A549 treated with AZD9567 at 1 μM for 4 hours (cell line): ENCODE data around the gene ZNF324. TPM values are rescaled to one million over a fixed set of nuclear protein-coding genes. Genes with fewer than 3 reads are reported as not detected.

ENCODE experiments used
- total RNA-seq: library from RNA; stranded (reverse); fragments of 200-300 nt; extraction: Qiagen RNA extraction; gene quantifications from 5 replicates; pipeline ENCODE4 v1.2.3, GENCODE V29; 2022; ENCODE audit not compliant: insufficient read depth

ZNF324 gene
- 5.8 to 12.1 TPM (median 10.4 TPM) in 5 replicates for total RNA-seq

DNA sequence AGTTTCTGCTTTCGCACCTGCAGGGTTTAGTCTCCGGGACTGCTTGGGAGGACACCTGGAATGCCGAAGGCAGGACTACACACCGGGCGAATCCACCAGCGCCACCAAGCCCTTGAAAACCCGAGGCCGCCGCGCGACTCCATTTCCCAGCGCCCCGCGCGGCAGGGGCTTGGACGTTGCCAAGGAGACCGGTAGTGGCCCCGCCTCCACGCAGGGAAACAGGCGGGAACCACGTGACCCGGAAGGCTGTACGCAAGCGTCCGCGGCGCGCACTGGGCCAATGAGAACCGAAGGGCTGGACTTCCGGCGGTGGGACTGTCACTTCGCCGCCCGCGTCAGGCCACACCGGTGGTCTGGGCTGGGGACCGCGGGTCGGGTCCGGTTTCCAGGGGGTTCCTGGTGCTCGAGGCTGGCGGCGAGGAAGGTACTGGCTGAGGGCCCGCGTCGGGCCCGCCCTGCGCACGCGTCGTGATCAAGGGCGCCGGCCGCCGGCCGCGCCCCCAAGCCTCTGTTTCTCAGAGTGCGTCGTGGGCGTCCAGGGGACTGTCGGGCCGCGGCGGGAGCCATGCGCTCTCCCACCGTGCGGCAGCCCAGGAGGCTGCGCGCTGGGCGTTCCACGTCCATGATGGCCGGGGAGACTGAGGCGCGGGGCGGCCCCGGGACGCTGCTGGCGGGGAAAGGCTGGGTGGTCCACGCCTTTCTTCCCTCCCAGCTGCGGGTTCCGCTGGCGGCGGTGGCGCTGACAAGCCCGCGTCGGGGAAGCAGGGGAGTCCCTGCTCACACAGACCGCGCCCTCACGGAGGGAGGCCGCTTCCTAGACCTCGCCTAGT, at the start of gene ZNF324:
ZNF324 (plus strand) TSS at position 321 of the 830 bp plus-strand sequence. CDS start 2,106 bp downstream, outside the sequence.

GRCh38 chr19:58439576-58440554, 27.0 kb upstream of the ZNF324 start, which contains the start of gene ZNF132:
Gene ZNF132, minus strand, starts transcription at chr19:58440153. Its CDS starts 332 bp downstream, at chr19:58439821.

DNA sequence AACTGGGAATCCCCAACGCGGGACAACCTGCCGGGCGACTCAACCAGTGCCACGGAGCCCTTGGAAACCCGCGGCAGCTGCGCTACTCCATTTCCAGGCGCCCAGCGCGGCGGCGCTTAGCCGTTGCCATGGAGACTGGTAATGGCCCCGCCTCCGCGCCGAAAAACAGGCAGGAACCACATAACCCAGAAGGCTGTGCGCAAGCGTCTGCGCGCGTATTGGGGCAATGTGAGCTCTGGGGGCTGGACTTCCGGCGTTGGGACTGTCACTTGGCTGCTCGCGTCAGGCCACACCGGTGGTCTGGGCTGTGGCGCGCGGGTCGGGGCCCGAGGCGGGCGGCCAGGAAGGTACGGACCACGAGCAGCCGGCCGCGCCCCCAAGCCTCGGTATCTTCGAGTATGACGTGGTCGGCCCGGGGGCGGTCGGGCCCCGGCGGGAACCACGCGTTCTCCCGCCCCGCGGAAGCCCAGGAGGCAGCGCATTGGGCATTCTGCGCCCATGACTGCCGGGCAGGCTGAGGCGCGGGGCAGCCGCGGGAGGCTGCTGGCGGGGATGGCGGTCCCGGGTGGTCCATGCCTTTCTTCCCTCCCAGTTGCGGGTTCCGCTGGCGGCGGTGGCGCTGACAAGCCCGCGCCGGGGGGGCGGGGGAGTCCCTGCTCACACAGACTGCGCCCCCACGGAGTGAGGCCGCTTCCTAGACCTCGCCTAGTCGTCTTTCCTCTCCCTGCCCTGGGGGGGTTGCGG, 15.3 kb upstream of the ZNF324 start, which contains the start of gene ZNF324B:
ZNF324B (plus strand) TSS at position 265 of the 744 bp plus-strand sequence. CDS start 2,080 bp downstream, outside the sequence.

GRCh38 chr19:58475714-58476497, 9.0 kb downstream of the ZNF324 start, which contains the start of gene ZNF446:
Gene ZNF446, plus strand, starts transcription at chr19:58476352. Its CDS starts 867 bp downstream, at chr19:58477219.

GRCh38 chr19:58511353-58512208, 44.7 kb downstream of the ZNF324 start, which contains the start of gene SLC27A5:
Gene SLC27A5, minus strand, starts transcription at chr19:58511992. Its CDS starts 37 bp downstream, at chr19:58511955.

DNA sequence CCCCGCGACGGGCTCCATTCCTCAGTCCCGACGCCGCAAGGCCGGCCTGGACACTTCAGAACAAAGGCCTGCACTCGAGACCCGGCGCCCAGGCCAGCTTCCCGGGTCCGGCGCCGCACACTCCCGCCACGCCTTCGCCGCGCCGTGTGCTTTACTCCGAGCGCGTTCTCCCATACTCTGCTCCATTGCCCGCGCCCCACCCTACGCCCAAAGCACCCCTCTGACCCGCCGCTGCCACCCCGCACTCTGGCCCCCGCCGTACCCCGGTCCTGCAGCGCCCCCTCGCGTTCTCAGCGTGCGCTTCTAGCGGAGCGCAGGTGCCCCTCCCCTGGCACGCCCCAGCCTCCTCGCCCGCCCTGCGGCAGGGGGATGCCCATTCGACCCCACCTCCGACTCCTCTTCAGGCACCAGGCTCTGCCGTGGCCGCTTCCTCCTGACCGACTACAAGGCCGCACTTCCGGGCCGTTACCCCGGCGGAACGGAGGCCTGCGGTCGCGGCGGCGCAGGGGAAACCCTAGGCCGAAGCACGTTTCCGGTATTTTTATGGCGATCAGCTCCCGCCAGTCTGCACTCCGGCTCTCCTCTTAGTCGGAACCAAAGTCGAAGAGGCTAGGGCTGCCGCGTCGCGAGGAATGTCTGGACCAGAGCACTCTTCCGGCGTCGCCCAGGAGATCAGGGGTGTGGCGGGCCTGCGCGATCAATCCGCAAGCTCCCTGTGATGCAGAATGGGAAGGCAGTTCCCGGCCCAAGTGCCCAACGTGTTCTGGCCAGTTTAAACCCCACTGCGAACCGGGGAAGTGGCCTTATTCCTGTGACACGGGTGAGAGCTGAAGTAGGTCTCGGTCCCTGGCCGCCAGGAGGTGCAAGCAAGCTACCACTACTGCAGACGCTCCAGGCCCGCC, 52.7 kb downstream of the ZNF324 start, which contains the start of gene ZBTB45:
ZBTB45 (minus strand) TSS at position 456 of the 902 bp plus-strand sequence. CDS start 2,137 bp downstream, outside the sequence.

Other genes starting within 250 kb of the ZNF324 start
- 9.5 to 21.0 TPM (median 18.5 TPM) in 5 replicates for gene ZNF544, start 238.2 kb upstream of the ZNF324 start, total RNA-seq
- gene ZNF8, start 188.1 kb upstream of the ZNF324 start, total RNA-seq: 0.81 to 1.6 TPM (median 1.0 TPM) in 5 replicates
- 93.1 to 105 TPM (median 103 TPM) in 5 replicates for gene ERVK3-1, start 161.7 kb upstream of the ZNF324 start, total RNA-seq
- gene ZSCAN22, start 140.1 kb upstream of the ZNF324 start, total RNA-seq: 2.4 to 3.1 TPM (median 2.6 TPM) in 5 replicates
- 10.8 to 14.5 TPM (median 13.4 TPM) in 5 replicates for gene A1BG, start 113.6 kb upstream of the ZNF324 start, total RNA-seq
- gene ZNF497, start 104.3 kb upstream of the ZNF324 start, total RNA-seq: 1.2 to 1.5 TPM (median 1.4 TPM) in 4 of 5 replicates, not detected in the other
- 1.0 to 2.0 TPM (median 1.6 TPM) in 5 replicates for gene ZNF837, start 86.0 kb upstream of the ZNF324 start, total RNA-seq
- gene RPS5, start 79.8 kb upstream of the ZNF324 start, total RNA-seq: 2,020 to 2,699 TPM (median 2,590 TPM) in 5 replicates
- 0.10 to 0.24 TPM in 2 of 5 replicates, not detected in the others for gene RNF225, start 71.4 kb upstream of the ZNF324 start, total RNA-seq
- gene ZNF584, start 58.4 kb upstream of the ZNF324 start, total RNA-seq: 18.6 to 21.4 TPM (median 20.5 TPM) in 5 replicates
- 0.08 to 0.12 TPM (median 0.09 TPM) in 4 of 5 replicates, not detected in the other for gene ZNF132, start 26.9 kb upstream of the ZNF324 start, total RNA-seq
- 5.8 to 7.1 TPM (median 6.2 TPM) in 5 replicates for gene ZNF324B, start 15.5 kb upstream of the ZNF324 start, total RNA-seq
- gene ZNF446, start 9.3 kb downstream of the ZNF324 start, total RNA-seq: 7.8 to 13.1 TPM (median 12.7 TPM) in 5 replicates
- gene SLC27A5, start 44.9 kb downstream of the ZNF324 start, total RNA-seq: 27.6 to 32.4 TPM (median 31.5 TPM) in 5 replicates
- 12.8 to 19.5 TPM (median 19.0 TPM) in 5 replicates for gene ZBTB45, start 52.7 kb downstream of the ZNF324 start, total RNA-seq
- 709 to 983 TPM (median 807 TPM) in 5 replicates for gene TRIM28, start 77.0 kb downstream of the ZNF324 start, total RNA-seq
- 170 to 217 TPM (median 191 TPM) in 5 replicates for gene CHMP2A, start 88.0 kb downstream of the ZNF324 start, total RNA-seq
- gene UBE2M, start 91.5 kb downstream of the ZNF324 start, total RNA-seq: 127 to 145 TPM (median 135 TPM) in 5 replicates
- 10.1 to 16.7 TPM (median 16.7 TPM) in 5 replicates for gene MZF1, start 106.3 kb downstream of the ZNF324 start, total RNA-seq